WERI-Rb-1 (cell line): ENCODE measurements around the gene AP4M1.

Experiments used
- DNase-seq: peaks from one replicate; pipeline ENCODE4 v3.0.0-alpha.2; 2020
- H3K27ac ChIP-seq: fragments of 250-450 bp; sonication (Bioruptor Pico); 2 replicates; pipeline ENCODE4 v1.5.1; 2020; ENCODE audit warnings: mild to moderate bottlenecking, moderate library complexity
- H3K27me3 ChIP-seq: fragments of 250-450 bp; sonication (Bioruptor Pico); 2 replicates; pipeline ENCODE4 v1.5.1; 2021; ENCODE audit warnings: mild to moderate bottlenecking, low read depth, moderate library complexity; ENCODE audit not compliant: insufficient read depth, severe bottlenecking
- H3K36me3 ChIP-seq: fragments of 250-450 bp; sonication (Bioruptor Pico); 2 replicates; pipeline ENCODE4 v1.5.1; 2020; ENCODE audit warnings: mild to moderate bottlenecking, moderate library complexity
- H3K4me3 ChIP-seq: 2 replicates; pipeline ENCODE4 v1.5.1; 2011; ENCODE audit warnings: low read depth, mild to moderate bottlenecking, control low read depth, low read length
- H3K9me3 ChIP-seq: fragments of 250-450 bp; sonication (Bioruptor Pico); 2 replicates; pipeline ENCODE4 v1.5.1; 2021; ENCODE audit warnings: mild to moderate bottlenecking, moderate library complexity; ENCODE audit not compliant: severe bottlenecking
- TF ChIP-seq, protein P1 (sequence below): IDR thresholded peaks from 2 replicates; pipeline ENCODE4 v1.5.1; 2011; ENCODE audit warnings: low read depth, mild to moderate bottlenecking, control low read depth, inconsistent platforms, low read length

Gene AP4M1

DNA sequence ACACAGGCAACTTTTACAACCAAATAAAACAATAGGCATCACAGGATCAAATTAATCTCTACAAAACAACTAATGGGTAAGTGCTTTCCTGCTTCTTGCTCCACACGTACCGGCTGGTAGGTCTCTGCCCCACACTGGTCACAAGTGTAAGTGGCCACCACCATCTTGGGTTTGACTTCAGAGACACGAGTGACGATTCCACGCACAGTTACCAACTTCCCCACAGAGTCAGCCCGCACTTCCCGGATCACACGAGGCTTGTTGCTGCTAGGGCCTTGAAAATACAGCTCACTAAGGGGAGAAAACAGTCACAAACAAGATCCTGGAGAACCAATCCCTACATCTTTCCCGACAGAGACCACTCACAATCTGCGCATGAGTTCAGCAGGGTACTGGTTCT, 2.5 kb upstream of the AP4M1 start:
- H3K36me3 ChIP-seq, result peaks cover 84% of the 10 kb centered on the region
- H3K27ac ChIP-seq, result no peak overlapping the region
- TF ChIP-seq, protein P1, sequence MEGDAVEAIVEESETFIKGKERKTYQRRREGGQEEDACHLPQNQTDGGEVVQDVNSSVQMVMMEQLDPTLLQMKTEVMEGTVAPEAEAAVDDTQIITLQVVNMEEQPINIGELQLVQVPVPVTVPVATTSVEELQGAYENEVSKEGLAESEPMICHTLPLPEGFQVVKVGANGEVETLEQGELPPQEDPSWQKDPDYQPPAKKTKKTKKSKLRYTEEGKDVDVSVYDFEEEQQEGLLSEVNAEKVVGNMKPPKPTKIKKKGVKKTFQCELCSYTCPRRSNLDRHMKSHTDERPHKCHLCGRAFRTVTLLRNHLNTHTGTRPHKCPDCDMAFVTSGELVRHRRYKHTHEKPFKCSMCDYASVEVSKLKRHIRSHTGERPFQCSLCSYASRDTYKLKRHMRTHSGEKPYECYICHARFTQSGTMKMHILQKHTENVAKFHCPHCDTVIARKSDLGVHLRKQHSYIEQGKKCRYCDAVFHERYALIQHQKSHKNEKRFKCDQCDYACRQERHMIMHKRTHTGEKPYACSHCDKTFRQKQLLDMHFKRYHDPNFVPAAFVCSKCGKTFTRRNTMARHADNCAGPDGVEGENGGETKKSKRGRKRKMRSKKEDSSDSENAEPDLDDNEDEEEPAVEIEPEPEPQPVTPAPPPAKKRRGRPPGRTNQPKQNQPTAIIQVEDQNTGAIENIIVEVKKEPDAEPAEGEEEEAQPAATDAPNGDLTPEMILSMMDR, result no peak
- DNase-seq, result no peak
- no peaks in the 10 kb centered on the region for H3K9me3 ChIP-seq
- H3K27me3 ChIP-seq, result no peaks in the 10 kb centered on the region
- no peak overlapping the region for H3K4me3 ChIP-seq

DNA sequence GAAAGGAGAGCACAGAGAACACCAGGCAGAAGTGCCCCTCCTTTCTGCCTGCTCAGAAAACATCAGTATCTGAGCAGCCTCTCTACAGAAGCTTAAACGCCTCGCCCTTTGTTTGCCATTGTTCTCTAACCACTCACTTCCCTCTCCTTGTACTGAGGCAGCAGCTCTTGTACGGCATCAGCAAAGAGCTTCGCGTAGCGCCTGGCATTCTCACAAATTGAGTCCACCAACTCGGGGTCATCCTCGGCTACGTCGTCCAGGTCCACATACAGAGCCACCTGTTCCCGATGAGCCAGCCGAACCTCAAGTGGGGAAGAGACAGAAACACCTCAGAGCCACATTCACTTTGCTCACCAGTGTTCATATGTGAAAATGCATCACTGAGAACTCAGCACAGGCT, 2.0 kb upstream of the AP4M1 start:
- no peaks in the 10 kb centered on the region for H3K9me3 ChIP-seq
- H3K36me3 ChIP-seq, result peaks cover 84% of the 10 kb centered on the region
- H3K27me3 ChIP-seq, result no peaks in the 10 kb centered on the region
- H3K4me3 ChIP-seq, result peak overlapping the region; percentile 99
- TF ChIP-seq, protein P1, result no peak
- peak overlapping the region; percentile 100 for H3K27ac ChIP-seq
- DNase-seq, result no peak

GRCh38 chr7:100100420-100101015, 925 bp upstream of the AP4M1 start:
- Histone ChIP-seq H3K36me3 (peaks cover 84% of the 10 kb centered on the region), H3K4me3 (peak overlapping the region; percentile 99), H3K9me3 (no peaks in the 10 kb centered on the region), H3K27ac (peak overlapping the region; percentile 100), H3K27me3 (no peaks in the 10 kb centered on the region)
- TF ChIP-seq, protein P1, result no peak
- peak; percentile 93 for DNase-seq

- Histone ChIP-seq H3K9me3 (no peaks in the 10 kb centered on the region), H3K4me3 (peak overlapping the region; percentile 99), H3K36me3 (peaks cover 82% of the 10 kb centered on the region), H3K27ac (peak overlapping the region; percentile 100), H3K27me3 (no peaks in the 10 kb centered on the region)
- TF ChIP-seq, protein P1, result no peak
- no peak for DNase-seq
Observed at GRCh38 chr7:100102950-100103840, 1.8 kb downstream of the AP4M1 start.

- Histone ChIP-seq H3K36me3 (peaks cover 82% of the 10 kb centered on the region), H3K27me3 (no peaks in the 10 kb centered on the region), H3K27ac (no peak overlapping the region), H3K4me3 (no peak overlapping the region), H3K9me3 (no peaks in the 10 kb centered on the region)
- no peak for DNase-seq
- TF ChIP-seq, protein P1, result no peak
Observed at GRCh38 chr7:100105534-100105933, 4.1 kb downstream of the AP4M1 start.
